Glutamatergic neuron (in vitro differentiated cells): ENCODE measurements around the gene KLHL40. TPM values are rescaled to one million over a fixed set of nuclear protein-coding genes. Genes with fewer than 3 reads are reported as not detected.

Source experiments
- DNase-seq: peaks from one replicate; pipeline ENCODE4 v3.0.0; 2022
- H3K27ac Mint-ChIP-seq: one replicate; pipeline ENCODE4 v1.8.0; 2020; ENCODE audit warnings: mild to moderate bottlenecking, mixed read lengths, inconsistent platforms; ENCODE audit not compliant: unreplicated experiment
- H3K27me3 Mint-ChIP-seq: one replicate; pipeline ENCODE4 v1.8.0; 2020; ENCODE audit warnings: mild to moderate bottlenecking, moderate library complexity, mixed read lengths, inconsistent platforms; ENCODE audit not compliant: unreplicated experiment
- H3K36me3 Mint-ChIP-seq: one replicate; pipeline ENCODE4 v1.8.0; 2020; ENCODE audit warnings: mild to moderate bottlenecking, mixed read lengths, inconsistent platforms; ENCODE audit not compliant: unreplicated experiment
- H3K4me1 Mint-ChIP-seq: one replicate; pipeline ENCODE4 v1.8.0; 2020; ENCODE audit warnings: mild to moderate bottlenecking, low read depth, mixed read lengths, inconsistent platforms; ENCODE audit not compliant: unreplicated experiment
- H3K4me3 Mint-ChIP-seq: one replicate; pipeline ENCODE4 v1.8.0; 2020; ENCODE audit warnings: mild to moderate bottlenecking, mixed read lengths, inconsistent platforms; ENCODE audit not compliant: unreplicated experiment
- H3K9me3 Mint-ChIP-seq: one replicate; pipeline ENCODE4 v1.8.0; 2020; ENCODE audit warnings: mild to moderate bottlenecking, moderate library complexity, mixed read lengths, inconsistent platforms; ENCODE audit not compliant: unreplicated experiment
- total RNA-seq: library from RNA; stranded (reverse); fragmentation: NEBNext Ultra II Directional; extraction: Animal tissue kit (Norgen Biotek cat#: 25700); gene quantifications from one replicate; pipeline ENCODE4 v1.2.1, GENCODE V29; 2021; ENCODE audit not compliant: unreplicated experiment
- TF ChIP-seq, protein P1 (sequence below): fragments of 200-600 bp; sonication (generic); IDR thresholded peaks from one replicate; pipeline ENCODE4 v1.5.0; 2021; ENCODE audit not compliant: partially characterized antibody, unreplicated experiment

Gene KLHL40
- total RNA-seq, 1 donor from 2014 or later = 0.44 TPM

DNA sequence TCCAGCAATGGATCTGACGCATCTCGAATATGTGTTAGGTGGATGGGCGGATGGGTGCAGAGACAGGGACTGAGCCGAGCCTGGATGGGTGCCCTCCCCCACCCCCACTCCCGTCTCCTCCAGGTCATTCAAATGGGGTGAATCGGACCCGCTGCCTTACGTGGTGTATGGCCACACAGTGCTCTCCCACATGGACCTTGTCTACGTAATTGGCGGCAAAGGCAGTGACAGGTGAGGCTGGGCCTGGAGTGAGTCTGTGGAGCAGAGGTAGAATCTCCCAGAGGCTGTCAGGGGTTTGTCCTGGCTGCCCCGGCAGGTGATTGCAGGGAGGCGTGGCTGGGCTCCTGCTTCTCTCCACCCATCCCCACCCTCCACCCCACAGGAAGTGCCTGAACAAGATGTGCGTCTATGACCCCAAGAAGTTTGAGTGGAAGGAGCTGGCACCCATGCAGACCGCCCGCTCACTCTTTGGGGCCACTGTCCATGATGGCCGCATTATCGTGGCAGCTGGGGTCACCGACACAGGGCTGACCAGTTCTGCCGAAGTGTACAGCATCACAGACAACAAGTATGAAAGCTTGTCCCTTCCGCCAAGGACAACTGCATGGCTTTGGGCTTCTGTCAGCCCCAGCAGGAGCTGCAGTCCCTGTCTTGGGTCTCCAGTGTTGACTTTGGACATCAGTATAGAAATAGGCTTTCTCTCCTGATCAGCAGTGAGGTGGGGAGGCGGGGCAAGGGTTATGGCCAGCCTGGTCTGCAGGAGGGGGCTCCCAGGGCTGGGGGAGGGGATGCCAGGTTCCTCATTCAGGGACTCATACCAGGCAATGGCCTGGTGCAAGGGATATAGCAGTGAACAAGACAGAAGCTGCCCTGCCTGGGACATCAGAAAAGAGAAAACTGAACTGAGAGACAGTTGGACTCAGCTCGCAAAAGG, 3.4 kb downstream of the KLHL40 start:
- DNase-seq = no peak
- H3K4me1 Mint-ChIP-seq = peaks cover 34% of the 10 kb centered on the region
- peaks cover 10% of the 10 kb centered on the region for H3K27me3 Mint-ChIP-seq
- H3K4me3 Mint-ChIP-seq = no peak overlapping the region
- peak overlapping the region; percentile 77 for H3K27ac Mint-ChIP-seq
- TF ChIP-seq, protein P1, sequence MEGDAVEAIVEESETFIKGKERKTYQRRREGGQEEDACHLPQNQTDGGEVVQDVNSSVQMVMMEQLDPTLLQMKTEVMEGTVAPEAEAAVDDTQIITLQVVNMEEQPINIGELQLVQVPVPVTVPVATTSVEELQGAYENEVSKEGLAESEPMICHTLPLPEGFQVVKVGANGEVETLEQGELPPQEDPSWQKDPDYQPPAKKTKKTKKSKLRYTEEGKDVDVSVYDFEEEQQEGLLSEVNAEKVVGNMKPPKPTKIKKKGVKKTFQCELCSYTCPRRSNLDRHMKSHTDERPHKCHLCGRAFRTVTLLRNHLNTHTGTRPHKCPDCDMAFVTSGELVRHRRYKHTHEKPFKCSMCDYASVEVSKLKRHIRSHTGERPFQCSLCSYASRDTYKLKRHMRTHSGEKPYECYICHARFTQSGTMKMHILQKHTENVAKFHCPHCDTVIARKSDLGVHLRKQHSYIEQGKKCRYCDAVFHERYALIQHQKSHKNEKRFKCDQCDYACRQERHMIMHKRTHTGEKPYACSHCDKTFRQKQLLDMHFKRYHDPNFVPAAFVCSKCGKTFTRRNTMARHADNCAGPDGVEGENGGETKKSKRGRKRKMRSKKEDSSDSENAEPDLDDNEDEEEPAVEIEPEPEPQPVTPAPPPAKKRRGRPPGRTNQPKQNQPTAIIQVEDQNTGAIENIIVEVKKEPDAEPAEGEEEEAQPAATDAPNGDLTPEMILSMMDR = no peak
- H3K36me3 Mint-ChIP-seq = no peaks in the 10 kb centered on the region
- peaks cover 16% of the 10 kb centered on the region for H3K9me3 Mint-ChIP-seq

DNA sequence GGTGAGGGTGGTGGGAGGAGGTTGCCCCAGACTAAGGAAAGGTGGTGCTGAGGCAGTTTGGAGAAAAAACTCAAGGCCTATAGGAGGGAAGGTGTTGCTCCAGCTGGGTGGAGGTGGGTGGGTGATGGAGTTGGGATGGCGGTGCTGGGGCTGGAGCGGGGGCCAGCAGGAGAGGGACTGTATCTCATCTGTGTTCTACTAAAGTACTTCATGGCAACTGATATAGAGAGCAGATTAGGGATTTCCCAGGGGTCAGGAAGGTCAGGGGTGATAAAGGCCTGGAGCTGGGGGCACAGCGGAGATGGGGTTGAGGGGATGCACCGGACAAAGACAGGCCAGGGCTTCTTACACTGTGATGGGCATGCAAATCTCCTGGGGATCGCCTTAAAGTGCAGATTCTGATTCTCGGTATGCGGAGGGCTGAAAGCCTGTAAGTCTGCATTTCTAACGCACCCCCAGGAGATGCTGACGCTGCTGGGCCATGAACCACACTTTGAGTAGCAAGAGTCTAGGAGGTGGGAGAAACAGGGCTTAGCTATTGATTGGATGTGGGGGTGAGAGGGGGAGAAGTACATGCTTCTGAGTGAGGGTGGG, 4.2 kb downstream of the KLHL40 start:
- peaks cover 10% of the 10 kb centered on the region for H3K27me3 Mint-ChIP-seq
- H3K36me3 Mint-ChIP-seq = no peaks in the 10 kb centered on the region
- TF ChIP-seq, protein P1 = no peak
- H3K4me3 Mint-ChIP-seq = peak overlapping the region; percentile 51
- peaks cover 34% of the 10 kb centered on the region for H3K4me1 Mint-ChIP-seq
- DNase-seq = no peak
- peaks cover 16% of the 10 kb centered on the region for H3K9me3 Mint-ChIP-seq
- peak overlapping the region; percentile 77 for H3K27ac Mint-ChIP-seq

DNA sequence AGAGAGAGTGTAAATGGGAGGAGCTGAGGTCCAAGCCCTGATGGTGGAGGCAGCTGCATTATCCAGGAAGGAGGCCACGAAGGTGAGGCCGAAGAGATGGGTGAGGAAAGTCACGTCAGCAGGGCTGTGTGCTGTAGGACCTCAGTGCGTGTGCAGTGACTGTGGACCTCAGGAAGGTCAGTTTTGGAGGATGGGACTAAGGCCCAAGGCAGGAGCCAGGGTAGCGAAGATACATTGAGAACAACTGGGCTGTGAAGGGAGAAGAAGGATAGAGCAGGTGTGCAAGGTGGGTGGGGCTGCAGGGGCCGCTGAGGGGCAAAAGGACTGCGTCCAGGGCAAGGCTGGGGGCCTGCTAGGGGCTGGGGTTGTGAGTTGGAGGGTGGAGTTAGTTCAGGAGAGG, 4.9 kb downstream of the KLHL40 start:
- TF ChIP-seq, protein P1 = no peak
- peak overlapping the region; percentile 51 for H3K4me3 Mint-ChIP-seq
- H3K9me3 Mint-ChIP-seq = peaks cover 16% of the 10 kb centered on the region
- H3K4me1 Mint-ChIP-seq = peaks cover 34% of the 10 kb centered on the region
- peaks cover 10% of the 10 kb centered on the region for H3K27me3 Mint-ChIP-seq
- H3K27ac Mint-ChIP-seq = peak overlapping the region; percentile 77
- no peak for DNase-seq
- no peaks in the 10 kb centered on the region for H3K36me3 Mint-ChIP-seq

DNA sequence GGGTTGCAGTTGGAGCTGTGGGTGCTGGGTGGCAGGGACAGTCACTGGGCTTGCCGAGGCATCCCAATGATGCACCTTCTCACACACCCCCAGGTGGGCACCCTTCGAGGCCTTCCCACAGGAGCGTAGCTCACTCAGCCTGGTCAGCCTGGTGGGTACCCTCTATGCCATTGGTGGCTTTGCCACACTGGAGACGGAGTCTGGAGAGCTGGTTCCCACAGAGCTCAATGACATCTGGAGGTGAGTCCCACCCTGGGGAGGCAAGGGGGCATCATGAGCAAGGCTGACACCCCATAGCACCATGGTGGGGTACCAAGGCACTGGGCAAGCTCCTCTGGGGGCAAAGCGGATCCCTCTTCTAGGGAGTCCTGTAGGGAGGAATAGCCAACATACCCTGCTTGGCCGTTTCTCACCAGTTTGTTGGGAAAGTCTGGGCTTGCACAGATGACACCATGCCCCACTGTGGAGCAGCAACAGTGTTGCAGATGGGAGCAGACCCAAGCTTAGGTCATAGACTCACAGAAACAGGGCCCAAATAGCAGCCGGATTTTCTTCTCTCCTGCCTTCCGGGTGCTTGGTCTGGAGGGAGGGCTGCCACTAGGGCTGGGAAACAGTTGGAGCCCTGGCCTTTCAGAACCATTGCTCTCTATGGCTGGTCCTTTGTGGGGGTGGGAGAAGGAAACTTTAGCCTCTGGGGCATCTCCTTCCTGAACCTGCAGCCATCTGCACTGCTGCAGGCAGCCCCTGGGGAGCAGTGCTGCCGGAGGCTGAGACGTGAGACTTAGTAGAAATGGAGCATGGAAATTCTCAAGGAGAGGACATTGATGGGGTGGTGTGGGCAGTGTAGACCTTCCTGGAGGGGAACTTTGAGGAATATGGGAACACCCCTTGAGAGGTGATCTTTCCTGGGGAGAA, 5.7 kb downstream of the KLHL40 start:
- Mint-ChIP-seq H3K36me3 (no peaks in the 10 kb centered on the region), H3K27ac (peak overlapping the region; percentile 29), H3K27me3 (peaks cover 10% of the 10 kb centered on the region), H3K9me3 (peaks cover 16% of the 10 kb centered on the region), H3K4me1 (peaks cover 32% of the 10 kb centered on the region), H3K4me3 (no peak overlapping the region)
- TF ChIP-seq, protein P1 = no peak
- no peak for DNase-seq
